ENCODE data around the gene EIF4EBP2. TPM values are rescaled to one million over a fixed set of nuclear protein-coding genes. Genes with fewer than 3 reads are reported as not detected.
A peak's percentile ranks its signal among the peaks of the same experiment; 100 is the strongest.

EIF4EBP2 gene
- total and polyA plus RNA-seq, 2 of the 13 experiments (the other 11 are each of a cell fraction or from before 2014, with no cell fraction given): 16.9 to 22.0 TPM

- no peak for TF ChIP-seq ZBTB49 (CRISPR knock-in tag; IDR thresholded peaks at IDR 0.05; ENCODE audit: borderline replicate concordance)
- TF ChIP-seq MAFG (CRISPR knock-in tag; IDR thresholded peaks at IDR 0.05): no peak
- TF ChIP-seq MTA3 (CRISPR knock-in tag; IDR thresholded peaks at IDR 0.05): no peak
- TF ChIP-seq ZNF460 (CRISPR knock-in tag; IDR thresholded peaks at IDR 0.05; ENCODE audit: borderline replicate concordance): no peak
- no peak for TF ChIP-seq TFDP2 (CRISPR knock-in tag; IDR thresholded peaks at IDR 0.05)
- TF ChIP-seq TCF7 (IDR thresholded peaks at IDR 0.05; ENCODE audit: low read depth): no peak
- TF ChIP-seq STAT6 (CRISPR knock-in tag; IDR thresholded peaks at IDR 0.05; ENCODE audit: borderline replicate concordance): no peak
- no peak for TF ChIP-seq RNF219 (CRISPR knock-in tag; IDR thresholded peaks at IDR 0.05)
- no peak for TF ChIP-seq ZNF446 (CRISPR knock-in tag; IDR thresholded peaks at IDR 0.05)
- TF ChIP-seq SRSF4 (IDR thresholded peaks at IDR 0.05; ENCODE audit: low read depth, low read length, poor library complexity, severe bottlenecking): no peak
- TF ChIP-seq GTF3A (CRISPR knock-in tag; conservative IDR thresholded peaks at IDR 0.05): 0 out of 2 replicates have a peak, but pooled peaks have one; percentile 36
- TF ChIP-seq EED (CRISPR knock-in tag; IDR thresholded peaks at IDR 0.05): no peak
- TF ChIP-seq ZNF639 (CRISPR knock-in tag; conservative IDR thresholded peaks at IDR 0.05): no peak
- TF ChIP-seq NR2F6 (IDR thresholded peaks at IDR 0.05): peak; percentile 94
- TF ChIP-seq NR2F6 (CRISPR knock-in tag; IDR thresholded peaks at IDR 0.05): peak; percentile 97
- TF ChIP-seq SRSF9 (IDR thresholded peaks at IDR 0.05; ENCODE audit: borderline replicate concordance, insufficient read depth, low read depth, low read length, poor library complexity, severe bottlenecking): no peak
- peak; percentile 51 for TF ChIP-seq ISL2 (CRISPR knock-in tag; IDR thresholded peaks at IDR 0.05)
- no peak for TF ChIP-seq CHD2 (IDR thresholded peaks at IDR 0.05; ENCODE audit: low read depth, low read length)
These were observed 35.0 kb upstream of the EIF4EBP2 start (continued) for GRCh38 chr10:70368774-70369482.
